ENCODE measurements around the gene SULT2B1.

DNA sequence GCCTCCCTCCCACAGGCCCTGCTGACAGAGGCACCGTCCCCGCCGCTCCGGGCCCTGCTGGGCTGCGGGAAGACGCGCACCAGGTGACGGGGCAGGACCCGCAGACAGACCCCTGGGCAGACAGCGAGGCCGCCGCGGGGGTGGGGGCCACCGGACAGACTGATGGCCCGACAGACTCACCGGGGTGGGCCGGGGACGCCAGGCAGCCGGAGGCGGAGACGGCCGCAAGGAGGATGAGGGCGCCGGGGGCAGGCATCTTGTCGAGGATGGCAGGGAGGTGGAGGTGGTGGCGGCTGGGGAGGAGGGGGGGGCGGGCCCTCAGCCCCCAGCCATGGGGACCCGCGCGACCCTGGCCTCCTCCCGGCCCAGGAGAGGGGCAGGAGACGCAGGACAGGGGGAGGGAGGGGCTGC lies 40.6 kb upstream of the SULT2B1 start:
- TF ChIP-seq EZH2phosphoT487 (IDR thresholded peaks at IDR 0.05; ENCODE audit: insufficient read depth, low read depth) = no peak
- TF ChIP-seq EZH2 (IDR thresholded peaks at IDR 0.05; ENCODE audit: insufficient read depth, poor library complexity, severe bottlenecking) = no peak
